Activated CD8-positive, alpha-beta memory T cell treated with anti-CD3 and anti-CD28 coated beads for 4 hours (primary cell): Measurements from ENCODE around the gene IDH1.
"Not testable (repeated sequence)": the region's sequence is repeated elsewhere in the genome, so short reads cannot be mapped to it uniquely, and the experiment has no call there.

Experiments
- DNase-seq, 2 donors: peaks; one replicate each; pipeline ENCODE4 v3.0.0-alpha.2; 2020; ENCODE audit warnings: low read depth in 2 of 2

IDH1 gene

DNA sequence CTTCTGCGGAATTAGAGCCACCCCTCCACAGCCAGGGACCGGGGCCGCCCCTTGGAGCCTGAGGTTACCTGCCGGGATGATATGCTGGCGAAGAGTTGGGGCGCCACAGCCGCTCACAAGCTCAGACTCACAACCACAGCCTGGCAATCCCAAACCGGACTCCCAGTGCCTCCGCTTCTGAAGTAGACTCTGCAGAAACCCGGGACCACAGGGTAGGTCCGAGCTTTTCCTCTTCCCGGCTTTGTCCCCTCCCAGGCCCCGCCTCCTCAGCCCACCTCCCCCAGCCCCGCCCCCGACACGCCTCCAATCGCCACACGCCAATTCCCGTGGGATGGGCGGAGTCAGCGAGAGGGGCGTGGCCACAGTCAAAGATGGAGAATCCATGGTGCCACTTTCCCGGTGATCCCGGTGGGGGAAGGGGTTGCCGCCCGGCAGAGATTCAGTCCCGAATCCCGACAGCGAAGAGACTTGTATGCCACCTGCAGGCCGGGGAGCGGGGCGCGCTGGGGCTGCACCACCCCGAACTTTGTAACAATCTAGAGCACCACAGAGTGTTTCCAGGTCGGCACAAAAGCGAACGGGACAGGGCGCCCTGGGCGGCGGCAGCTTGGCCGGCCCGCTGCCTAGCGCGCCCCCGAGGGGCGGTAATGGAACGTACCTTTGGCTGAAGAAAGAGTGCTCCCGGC is at the start of gene IDH1:
IDH1 (minus strand) TSS at position 201 of the 686 bp plus-strand sequence. CDS start 3,520 bp downstream, outside the sequence.
- DNase-seq, result peak; percentile 82 to 83

DNA sequence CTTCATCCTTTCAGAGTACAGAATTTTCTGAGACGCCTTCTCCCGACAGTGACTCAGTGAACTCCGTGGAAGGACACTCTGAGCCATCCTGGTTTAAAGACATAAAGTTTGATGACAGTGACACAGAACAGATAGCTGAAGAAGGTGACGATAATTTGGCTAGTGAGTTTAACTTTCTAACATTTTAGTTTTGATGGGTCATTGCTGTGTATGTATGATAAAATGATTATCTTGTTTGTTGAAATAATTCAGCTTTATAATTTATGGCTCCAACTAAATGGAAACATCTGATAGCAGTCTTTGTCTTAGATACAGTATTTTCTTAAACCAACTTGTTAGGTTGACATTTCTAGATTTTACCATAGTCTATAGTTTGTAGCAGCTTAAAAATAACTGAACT is 49.3 kb upstream of the IDH1 start:
- no peak for DNase-seq

DNA sequence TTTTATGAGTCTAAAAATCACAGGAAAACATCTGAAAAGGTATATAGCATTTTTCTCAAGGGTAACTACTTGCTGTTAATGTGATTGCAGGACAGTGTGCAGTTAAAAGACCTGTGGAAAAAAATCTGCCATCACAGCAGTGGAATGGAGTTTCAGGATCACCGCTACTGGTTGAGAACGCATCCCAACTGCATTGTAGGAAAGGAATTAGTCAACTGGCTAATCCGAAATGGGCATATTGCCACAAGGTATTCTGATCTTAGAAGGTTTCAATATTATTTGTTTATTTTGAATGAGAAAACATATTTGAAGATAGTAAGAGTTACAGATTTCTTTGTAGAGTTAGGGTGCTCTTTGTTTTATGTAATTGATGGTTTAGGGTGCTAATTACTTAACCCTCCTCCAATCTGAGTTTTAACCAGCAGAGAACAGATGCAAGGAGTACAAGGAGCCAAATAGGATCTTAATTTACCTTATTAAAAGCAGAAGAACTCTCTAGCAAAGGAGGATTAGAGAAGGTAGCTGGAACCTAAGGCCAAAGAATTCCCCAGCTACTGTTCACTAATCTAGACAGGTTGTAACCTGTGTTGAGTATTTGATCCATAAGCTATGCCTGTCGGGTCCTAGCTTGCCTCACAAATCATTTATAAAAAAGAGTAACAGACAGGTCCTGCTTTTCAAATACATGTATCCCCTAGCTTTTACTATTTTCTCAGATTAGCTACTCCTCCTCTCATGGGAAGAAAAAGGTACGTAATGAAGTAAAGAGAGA is 46.2 kb upstream of the IDH1 start:
- DNase-seq, result no peak

DNA sequence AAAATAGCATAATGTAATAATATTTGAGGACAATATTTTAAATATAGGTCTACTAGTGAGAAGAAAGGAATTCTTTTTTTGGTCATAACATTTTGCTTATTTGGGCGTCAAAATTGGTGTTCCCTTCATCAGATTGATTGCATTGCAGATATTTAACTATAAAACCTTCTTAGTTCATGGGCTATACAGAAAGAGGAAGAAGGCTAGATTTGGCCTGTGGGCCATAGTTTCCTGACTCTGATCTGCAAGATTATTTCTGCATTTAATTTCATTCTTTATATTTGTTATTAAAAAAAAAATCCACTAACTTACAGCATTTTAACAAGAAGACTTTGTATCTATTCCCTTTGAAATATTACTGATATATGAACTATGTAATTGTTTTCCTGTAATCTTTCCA is 43.1 kb upstream of the IDH1 start:
- no peak for DNase-seq

DNA sequence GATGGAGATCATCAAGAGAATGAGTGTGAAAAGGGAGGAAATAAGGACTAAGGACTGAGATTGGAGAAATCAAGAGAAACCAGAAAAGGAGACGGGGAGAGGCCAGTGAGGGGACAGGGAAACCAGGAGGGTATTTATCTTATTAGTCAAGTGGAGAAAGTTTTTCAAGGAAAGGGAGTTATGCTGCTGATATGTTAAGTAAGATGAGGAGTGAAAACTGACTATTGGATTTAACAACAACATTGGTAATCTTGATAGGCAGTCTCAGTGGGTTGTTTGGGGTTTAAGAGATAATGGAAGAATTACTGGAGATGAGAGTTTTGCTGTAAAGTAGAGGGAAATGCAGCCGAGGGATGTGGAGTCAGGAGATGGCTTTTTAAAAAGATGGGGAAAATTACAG is 41.7 kb upstream of the IDH1 start:
- no peak for DNase-seq

DNA sequence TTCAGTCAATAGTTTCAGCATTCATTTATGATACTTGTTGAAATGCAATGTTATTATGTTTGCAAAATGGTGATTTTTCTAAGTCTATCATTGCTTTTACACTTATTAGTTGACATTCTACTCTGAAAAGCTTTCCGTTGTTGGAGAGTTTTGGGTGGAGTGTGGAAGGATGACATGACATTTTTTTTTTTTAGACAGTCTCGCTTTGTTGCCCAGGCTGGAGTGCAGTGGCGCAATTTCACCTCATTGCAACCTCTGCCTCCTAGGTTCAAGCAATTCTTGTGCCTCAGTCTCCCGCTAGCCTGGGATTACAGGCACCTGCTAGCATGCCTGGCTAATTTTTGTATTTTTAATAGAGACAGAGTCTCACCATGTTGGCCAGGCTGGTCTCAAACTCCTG is 41.0 kb upstream of the IDH1 start:
- DNase-seq, result no peak

DNA sequence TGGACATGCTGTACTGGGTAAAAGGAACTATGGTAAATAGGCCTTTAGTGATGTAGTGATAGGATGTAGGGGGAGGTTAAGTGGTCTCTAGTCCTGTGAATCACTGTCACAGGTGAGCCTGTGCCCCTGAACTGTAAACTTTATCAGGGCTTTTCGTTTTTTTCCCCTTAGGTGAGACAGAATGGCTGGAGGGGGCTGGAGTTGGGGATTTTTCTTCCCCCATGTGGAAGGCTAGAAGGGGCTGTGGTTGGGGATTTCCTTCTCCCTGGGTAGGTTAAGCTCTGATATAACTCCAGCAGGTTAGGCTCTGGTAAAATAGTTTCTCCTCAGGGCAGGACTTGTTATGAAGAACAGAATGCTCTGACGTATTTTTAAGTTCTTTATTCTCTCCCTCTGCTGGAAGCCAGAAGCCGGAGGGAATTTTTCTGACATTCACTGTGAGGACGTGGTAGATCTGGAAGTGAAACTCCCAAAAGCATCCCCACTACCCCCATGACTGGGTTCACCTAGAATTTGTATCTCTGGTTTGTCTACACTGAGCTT is 39.7 kb upstream of the IDH1 start:
- DNase-seq, result no peak

DNA sequence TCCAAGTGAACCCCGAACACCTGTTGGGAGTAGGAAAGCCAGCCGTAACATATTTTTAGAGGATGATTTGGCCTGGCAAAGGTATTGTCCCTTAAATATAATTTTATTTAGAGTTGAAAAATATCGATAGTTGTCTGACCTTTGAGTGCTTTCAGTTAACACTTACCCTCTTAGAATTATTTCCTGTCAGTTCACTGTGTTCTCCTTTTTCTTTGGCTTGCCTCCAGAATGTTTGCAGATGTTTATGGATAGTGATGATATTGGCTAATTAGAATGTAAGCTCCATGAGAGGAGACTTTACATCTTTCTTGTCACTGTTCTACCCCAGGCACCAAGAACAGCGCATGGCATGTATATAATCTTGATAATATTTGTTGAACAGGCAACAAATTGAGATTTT is 31.0 kb upstream of the IDH1 start:
- no peak for DNase-seq

DNA sequence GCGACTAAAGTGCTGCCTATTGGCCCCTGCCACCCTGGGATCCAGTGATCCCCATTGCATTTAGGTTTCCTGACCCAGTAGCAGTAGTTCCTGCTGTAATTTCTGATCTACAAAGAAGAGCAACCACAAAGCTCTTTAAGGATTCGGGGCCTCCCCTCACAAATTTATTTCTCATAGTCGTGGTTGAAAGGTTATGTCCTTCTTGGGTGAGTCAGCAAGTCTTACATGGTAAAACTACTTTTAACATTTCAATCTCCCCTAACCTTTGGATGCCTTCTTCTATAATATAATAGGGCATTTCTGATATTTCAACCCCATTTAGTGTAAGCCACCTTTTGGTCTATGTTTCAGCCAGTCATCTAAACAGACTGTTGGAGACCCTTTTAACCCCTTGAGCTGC is 26.1 kb upstream of the IDH1 start:
- no peak for DNase-seq

DNA sequence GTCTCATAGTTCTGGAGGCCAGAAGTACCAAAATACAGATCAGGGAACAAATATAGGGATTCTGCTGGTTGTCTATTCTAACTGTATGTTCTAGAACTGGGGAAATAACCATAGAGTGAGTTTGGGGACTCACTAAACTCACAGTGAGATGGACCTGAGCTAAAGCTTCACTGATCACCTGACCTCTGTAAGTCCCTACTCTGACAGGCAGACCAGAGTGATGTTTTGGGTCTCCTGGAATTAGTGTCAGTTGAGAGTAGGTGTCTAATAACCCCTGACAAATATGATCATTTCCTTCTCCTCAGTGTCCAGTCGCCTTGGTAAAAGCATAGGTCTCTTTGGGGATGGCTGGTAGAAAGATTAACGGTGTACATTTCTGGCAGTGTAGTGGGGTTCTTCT is 25.4 kb upstream of the IDH1 start:
- DNase-seq, result no peak

DNA sequence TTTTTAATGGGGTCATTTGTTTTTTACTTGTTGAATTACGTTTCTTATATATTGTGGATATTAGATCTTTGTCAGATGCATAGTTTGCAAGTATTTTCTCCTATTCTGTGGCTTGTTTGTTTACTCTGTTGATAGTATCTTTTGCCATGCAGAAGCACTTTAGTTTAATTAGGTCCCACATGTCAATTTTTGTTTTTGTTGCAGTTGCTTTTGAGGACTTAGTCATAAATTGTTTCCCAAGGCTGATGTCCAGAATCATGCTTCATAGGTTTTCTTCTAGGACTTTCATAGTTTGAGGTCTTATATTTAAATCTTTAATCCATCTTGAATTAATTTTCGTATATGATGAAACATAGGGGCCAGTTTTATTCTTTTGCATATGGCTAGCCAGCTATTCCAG is 24.4 kb upstream of the IDH1 start:
- DNase-seq, result no peak

DNA sequence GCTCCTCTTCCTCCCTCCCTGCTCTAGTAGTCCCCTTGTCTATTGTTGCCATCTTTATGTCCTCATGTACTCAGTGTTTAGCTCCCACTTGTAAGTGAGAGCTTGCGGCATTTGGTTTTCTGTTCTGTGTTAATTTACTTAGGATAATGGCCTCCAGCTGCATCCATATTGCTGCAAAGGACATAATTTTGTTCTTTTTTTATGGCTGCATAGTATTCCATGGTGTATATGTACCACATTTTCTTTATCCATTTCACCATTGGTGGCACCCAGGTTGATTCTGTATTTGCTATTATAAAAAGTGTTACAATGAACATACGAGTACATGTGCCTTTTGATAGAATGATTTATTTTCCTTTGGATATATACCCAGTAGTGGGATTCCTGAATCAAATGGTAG is 23.7 kb upstream of the IDH1 start:
- DNase-seq, result no peak

DNA sequence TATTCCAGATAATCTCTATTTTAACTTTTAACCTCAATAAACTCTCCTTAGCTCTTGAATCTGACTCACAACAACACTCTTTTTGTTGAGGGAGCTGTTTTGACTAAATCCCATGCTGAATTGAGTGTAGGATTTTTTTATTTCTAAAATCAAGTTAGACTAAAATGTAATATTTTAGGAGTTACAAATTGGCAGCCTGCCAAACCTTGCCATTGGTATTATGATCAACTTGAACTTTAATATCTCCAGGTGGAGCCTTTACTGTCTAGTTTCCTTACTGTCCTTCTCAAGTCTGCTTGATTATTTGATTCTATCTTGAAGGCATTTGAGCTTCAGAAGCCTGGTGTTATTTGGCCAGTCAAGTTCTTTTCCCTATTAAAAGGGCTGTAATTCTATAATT is 19.9 kb upstream of the IDH1 start:
- DNase-seq, result no peak

DNA sequence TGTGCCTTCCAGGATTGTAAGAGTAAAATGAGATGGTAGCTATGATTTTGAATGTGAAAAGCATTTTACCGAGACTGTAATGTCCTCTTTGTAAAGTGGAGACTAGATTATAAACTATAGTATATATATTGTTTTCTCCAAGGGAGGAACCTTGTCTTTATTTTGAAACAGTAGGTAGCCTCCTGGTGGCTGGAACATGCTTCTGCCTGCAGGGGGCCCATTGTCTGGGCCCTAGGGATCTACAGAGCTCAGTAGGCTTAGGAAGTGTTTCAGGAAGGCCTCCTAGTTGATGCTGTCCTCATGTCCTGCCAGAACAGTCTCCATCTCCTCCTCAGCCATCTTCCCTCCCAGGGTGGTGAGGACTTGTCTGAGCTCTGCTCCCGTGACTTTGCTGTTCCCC is 14.2 kb upstream of the IDH1 start:
- DNase-seq, result no peak

DNA sequence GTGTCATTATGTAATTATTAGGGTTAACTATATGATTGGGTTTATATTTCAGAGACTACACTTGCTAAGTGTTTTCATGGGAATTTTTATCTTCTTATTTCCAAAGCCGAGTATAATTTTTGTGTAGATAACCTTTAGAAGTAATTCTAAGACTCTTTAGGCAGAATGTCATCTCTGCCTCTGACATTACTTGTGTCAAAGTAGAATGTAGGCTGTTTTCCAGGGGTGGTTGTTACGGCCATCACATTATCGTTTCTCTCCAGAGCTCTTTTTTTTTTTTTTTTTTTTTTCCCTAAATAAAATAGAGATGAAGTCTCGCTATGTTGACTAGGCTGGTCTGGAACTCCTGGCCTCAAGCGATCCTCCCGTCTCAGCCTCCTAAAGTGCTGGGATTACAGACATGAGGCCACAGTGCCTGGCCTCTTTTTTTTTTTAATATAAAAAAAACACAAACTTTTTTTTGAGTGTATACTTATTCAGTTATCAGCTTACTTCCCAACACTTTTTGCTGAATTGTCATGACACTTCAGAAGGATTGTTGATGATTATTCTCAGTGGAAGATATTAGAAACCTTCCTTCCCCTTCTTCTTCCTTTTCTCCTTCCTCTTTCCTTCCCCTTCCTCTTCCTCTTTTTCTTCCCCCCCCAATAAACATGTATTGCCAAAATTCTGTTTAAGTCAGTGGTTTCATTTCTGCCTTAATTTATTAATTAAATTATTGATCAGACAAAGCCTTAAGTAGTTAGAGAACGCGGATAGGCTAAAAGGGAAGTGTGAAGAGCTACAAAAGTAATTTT is 13.5 kb upstream of the IDH1 start:
- DNase-seq, result no peak

DNA sequence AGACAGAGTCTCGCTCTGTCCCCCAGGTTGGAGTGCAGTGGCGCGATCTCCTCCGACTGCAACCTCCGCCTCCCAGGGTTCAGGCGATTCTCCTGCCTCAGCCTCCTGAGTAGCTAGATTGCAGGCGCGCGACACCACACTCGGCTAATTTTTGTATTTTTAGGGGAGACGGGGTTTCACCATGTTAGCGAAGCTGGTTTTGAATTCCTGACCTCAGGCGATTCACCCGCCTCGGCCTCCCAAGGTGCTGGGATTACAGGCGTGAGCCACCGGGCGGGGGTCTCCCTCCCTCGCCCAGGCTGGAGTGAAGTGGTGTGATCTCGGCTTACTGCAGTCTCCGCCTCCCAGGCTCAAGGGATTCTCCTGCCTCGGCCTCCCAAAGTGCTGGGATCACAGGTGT is 12.7 kb upstream of the IDH1 start:
- DNase-seq, result not testable (repeated sequence)

DNA sequence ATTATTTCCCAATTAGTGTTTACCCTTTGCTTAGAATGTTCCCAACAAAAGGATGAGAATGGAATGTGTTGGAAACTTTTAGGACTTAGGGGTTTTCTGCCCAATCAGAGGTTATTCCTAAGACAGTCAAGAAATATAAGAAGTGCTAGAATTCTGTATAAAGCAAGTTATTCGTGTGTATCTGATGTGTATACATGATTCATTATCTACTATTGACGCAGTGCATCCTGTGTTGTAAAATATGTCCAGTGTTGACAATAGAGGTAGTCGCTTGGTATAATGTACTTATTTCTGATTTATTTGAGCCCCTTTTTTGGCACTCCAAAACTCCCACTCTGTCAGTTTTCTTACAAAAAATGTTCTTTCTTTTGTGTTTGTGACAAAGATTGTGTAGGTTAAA is 12.1 kb upstream of the IDH1 start:
- no peak for DNase-seq

DNA sequence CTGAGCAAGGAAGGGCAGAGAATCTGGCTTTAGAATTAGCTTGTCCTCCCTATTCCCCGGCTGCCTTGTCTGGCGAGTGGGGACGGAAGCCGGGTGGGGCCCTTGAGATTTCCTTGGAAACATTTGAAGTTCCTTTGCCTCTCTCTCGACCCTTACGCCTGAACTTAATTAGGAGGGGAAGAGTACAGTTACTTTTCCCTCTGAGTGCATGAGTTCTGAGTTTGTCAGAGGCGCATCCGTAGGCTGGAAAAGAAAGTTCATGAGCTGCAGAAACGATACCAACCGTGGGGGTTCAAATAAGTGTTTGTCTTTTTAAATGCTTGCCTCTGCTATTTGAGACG is 11.7 kb upstream of the IDH1 start:
- DNase-seq, result no peak

DNA sequence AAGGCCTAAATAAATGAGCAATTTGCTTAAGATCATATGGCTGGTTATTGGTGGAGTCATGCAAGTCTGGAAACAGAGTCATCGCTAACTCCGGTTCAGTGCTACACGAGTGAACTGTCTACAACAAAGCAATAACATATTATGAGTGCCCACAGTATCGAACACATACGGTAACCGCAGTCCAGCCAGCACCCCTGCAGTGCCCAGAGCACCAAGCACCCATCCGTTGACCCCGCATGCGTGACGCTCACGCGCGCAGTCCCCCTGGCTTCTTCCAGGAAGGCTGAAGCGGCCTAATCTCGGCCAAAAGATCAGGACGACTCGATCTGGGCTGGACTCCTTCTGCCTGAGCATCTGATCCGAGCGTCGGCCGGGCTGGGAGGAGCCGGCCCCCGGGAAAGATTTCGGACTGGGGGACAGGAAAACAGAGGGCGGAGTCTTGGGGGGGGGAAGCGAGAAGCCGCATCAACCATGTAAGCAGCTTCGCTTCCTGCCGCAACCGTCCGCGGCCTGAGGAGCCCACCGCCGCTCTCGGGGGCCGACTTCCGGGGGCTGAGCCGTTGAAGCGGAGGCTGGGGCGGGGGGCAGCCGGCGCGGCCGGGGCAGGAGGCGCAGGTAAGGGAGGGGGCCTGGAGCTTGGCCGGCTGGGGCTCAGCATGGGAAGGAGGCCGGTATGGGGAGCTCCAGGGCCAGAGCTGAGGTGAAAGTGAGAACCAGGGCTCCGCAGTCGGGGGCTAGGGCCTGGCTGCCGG is 11.1 kb upstream of the IDH1 start, which contains the start of gene PIKFYVE:
PIKFYVE (plus strand) TSS at position 455 of the 752 bp plus-strand sequence. CDS start 5,265 bp downstream, outside the sequence.
- peak; percentile 68 to 71 for DNase-seq

DNA sequence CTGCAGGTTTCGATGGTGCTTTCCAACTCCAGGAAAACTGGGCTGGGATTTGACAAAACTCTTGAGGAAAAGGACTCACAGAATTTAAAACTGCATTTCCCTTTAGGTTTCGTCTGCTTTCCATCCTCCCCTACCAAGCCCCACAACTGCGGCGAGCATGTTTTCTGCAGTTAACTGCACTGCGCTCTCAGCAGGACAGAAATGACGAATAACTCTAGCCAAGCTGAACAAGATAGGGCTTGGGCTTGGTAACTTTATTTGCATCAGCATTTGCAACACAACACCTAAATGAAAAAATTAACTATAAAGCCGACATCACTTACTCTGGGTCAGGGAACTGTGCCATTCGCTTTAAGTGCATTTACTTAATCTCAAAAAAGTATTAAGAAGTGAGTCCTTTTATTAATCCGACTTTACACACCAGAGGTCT is 10.5 kb upstream of the IDH1 start:
- DNase-seq, result peak in 1 of 2 donors; percentile 11
